ENCODE data around the gene CIRBP.
A peak's percentile ranks its signal among the peaks of the same experiment; 100 is the strongest.

CIRBP gene

GRCh38 chr19:1236576-1236975, 32.6 kb upstream of the CIRBP start:
- no peak for TF ChIP-seq CTCF (IDR thresholded peaks at IDR 0.05; ENCODE audit: low read depth, low read length)
- no peak for DNase-seq (ENCODE audit: low read depth in 2 of 2)
- H3K4me3 ChIP-seq (replicated peaks in 1 of 2; ENCODE audit: low read depth in 2 of 2, low read length in 2 of 2): peak overlapping the region; percentile 69 to 74

DNA sequence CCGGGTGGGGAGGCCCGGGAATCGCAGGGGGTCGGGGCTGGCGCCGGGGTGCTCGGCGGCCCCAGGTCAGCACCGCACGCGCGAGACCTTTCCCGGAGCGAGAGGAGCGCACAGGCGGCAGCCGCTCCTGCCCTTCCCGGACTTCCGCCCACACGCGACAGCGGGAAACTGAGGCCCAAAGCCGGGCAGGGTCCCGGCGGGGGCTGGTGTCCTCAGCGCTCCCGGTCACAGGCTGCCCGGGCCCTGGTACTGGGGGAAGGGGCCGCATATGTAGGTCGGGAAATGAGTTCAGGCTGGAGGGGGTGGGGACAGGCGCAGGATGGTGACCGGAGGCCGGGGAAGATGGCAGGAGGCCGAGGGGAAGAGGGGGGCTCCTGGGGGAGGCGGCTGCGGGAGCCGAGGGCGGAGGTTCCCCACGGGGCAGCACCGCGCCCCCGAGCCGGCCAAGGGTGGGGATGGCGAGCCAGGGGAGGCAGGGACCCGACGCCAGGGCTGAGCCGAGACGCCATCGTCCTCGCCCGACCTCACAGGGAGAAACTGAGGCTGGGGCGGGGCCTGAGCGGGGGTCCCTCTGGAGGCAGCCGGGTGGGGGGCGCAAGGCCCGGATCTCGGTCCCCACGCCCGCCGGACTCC, 32.0 kb upstream of the CIRBP start:
- peak in 1 of 2 donors; percentile 20 for DNase-seq (ENCODE audit: low read depth in 2 of 2)
- H3K4me3 ChIP-seq (replicated peaks in 1 of 2; ENCODE audit: low read depth in 2 of 2, low read length in 2 of 2): peak overlapping the region; percentile 69 to 74
- no peak for TF ChIP-seq CTCF (IDR thresholded peaks at IDR 0.05; ENCODE audit: low read depth, low read length)

- TF ChIP-seq CTCF (IDR thresholded peaks at IDR 0.05; ENCODE audit: low read depth, low read length): no peak
- DNase-seq (ENCODE audit: low read depth in 2 of 2): peak in 1 of 2 donors; percentile 56
- peak within 1 kb of the TSS; percentile 69 to 74 for H3K4me3 ChIP-seq (replicated peaks in 1 of 2; ENCODE audit: low read depth in 2 of 2, low read length in 2 of 2)
Measured at GRCh38 chr19:1237754-1238368, 31.3 kb upstream of the CIRBP start, which contains the start of gene CBARP. Gene CBARP, minus strand, starts transcription at chr19:1238005. Its CDS starts 1,905 bp downstream, at chr19:1236100.

- no peak for DNase-seq (ENCODE audit: low read depth in 2 of 2)
- peak overlapping the region; percentile 29 to 74 for H3K4me3 ChIP-seq (replicated peaks in 1 of 2; ENCODE audit: low read depth in 2 of 2, low read length in 2 of 2)
- no peak for TF ChIP-seq CTCF (IDR thresholded peaks at IDR 0.05; ENCODE audit: low read depth, low read length)
Measured at GRCh38 chr19:1238369-1239303, 30.5 kb upstream of the CIRBP start.

DNA sequence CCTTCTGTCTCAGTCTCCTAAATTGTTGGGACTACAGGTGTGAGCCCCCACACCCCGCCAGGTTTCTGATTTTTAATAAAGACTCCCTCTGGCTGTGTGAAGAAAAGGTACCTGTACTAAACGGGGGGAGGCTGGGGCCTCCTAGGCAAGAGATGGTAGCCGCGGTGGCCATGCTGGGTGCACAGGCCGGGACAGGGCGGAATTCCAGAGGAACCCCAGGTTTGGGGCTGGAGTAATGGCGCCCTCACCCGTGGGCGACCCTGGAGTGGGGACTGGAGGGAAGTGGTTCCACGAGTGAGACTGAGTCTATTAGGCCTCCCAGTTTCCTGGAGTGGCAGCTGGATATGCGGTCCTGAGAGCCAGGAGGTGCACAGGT, 29.7 kb upstream of the CIRBP start:
- DNase-seq (ENCODE audit: low read depth in 2 of 2): no peak
- no peak for TF ChIP-seq CTCF (IDR thresholded peaks at IDR 0.05; ENCODE audit: low read depth, low read length)
- no peak overlapping the region for H3K4me3 ChIP-seq (replicated peaks in 1 of 2; ENCODE audit: low read depth in 2 of 2, low read length in 2 of 2)

- TF ChIP-seq CTCF (IDR thresholded peaks at IDR 0.05; ENCODE audit: low read depth, low read length): peak; percentile 35
- peak; percentile 88 to 95 for DNase-seq (ENCODE audit: low read depth in 2 of 2)
- peak overlapping the region; percentile 32 to 43 for H3K4me3 ChIP-seq (replicated peaks in 1 of 2; ENCODE audit: low read depth in 2 of 2, low read length in 2 of 2)
Measured at GRCh38 chr19:1239796-1240737, 29.1 kb upstream of the CIRBP start.

Measured in cardiac fibroblast (primary cell).